ENCODE results near the gene KATNB1. TPM values are rescaled to one million over a fixed set of nuclear protein-coding genes. Genes with fewer than 3 reads are reported as not detected.

KATNB1 gene
- total and polyA plus RNA-seq, 2 of the 8 experiments (the other 6 are each of a cell fraction or from before 2014, with no cell fraction given): 50.2 to 60.4 TPM

DNA sequence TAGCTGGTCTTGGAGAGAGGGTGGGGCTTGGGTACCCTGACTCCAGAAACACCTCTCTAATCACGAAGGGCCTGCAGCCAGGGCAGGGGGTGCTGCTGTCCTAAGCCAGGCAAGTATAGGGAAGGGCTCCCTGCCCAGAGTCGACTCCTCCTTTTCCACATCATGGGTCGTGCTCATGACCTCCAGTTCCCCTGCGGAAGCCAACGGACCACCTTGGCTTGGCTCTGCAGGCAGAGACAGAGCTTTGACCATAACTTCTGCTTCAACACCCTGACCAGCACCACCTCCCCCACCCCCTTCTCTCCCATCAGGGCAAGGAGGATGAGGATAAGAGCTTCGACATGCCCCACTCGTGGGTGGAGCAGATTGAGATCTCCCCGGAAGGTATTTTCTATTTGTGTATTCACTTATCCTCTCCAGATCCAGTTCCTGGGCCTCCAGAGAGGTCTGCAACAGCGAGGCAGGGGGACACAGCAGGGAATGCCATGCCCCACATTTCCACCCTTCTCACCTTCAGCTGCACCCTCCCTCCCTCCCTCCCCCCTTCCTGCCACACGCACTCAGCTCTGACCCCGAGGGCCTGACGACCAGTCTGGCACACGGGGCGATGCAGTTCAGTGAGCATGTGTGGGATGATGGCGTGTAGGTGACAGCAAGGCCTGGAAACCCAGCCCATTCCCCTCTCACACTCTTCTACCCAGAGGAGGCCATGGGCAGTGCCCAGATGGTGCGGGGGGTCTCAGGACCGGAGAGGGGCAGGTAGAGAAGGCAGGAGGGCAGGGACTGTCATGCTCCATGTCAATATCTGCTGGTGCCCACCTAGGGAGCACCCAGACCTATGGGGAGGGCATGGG, 14.0 kb upstream of the KATNB1 start:
- no peaks in the 10 kb centered on the region for H3K79me1 ChIP-seq (ENCODE audit: low read depth, low read length)
- no peak overlapping the region for H3K27ac ChIP-seq (ENCODE audit: low read depth, low read length)
- DNase-seq (ENCODE audit: low read depth in 1 of 2, low spot score in 2 of 2): no peak
- POLR2A ChIA-PET (ENCODE audit: partially characterized antibody): interaction anchor here (0.9 kb wide), 1 partner anchor 14 kb away, joined by 4 read pairs; no protein-coding TSS in a partner anchor
- CTCF ChIA-PET (ENCODE audit: partially characterized antibody): interaction anchor here (1.0 to 1.9 kb wide), 7 partner anchors 10 to 145 kb away, joined by 3 to 10 read pairs (median 4); no protein-coding TSS in a partner anchor
- no peak overlapping the region for H3K9ac ChIP-seq (replicated peaks in 1 of 4; ENCODE audit: extremely low read depth in 1 of 4, low read depth in 3 of 4, low read length in 3 of 4)
- H4K5ac ChIP-seq (ENCODE audit: insufficient read length, low read depth, low read length): no peak overlapping the region
- 86% methylated on average over 13 of the region's 17 CpGs; no CpG with 5 or more reads in 1 of the 2 experiments for WGBS, 2 experiments (ENCODE audit: extremely low coverage in 1 of 2, insufficient coverage in 1 of 2, insufficient read length in 1 of 2, insufficient replicate concordance in 2 of 2, low coverage in 1 of 2, low lambda C conversion rate in 2 of 2, missing lambda C conversion rate in 1 of 2)
- H3K36me3 ChIP-seq (ENCODE audit: control insufficient read depth in 2 of 4, insufficient read depth in 4 of 4, low read length in 3 of 4): no peaks in the 10 kb centered on the region
- no peak overlapping the region for H4K91ac ChIP-seq (replicated peaks; ENCODE audit: insufficient read length, low read length)
- no peak overlapping the region for H3K4me3 ChIP-seq (ENCODE audit: extremely low read depth in 1 of 4, insufficient read depth in 2 of 4, low read depth in 3 of 4, low read length in 4 of 4)
- H3K14ac ChIP-seq (ENCODE audit: insufficient read length): no peak overlapping the region
- no peak overlapping the region for H2BK12ac ChIP-seq (ENCODE audit: low read depth, low read length)
- FAIRE-seq: no peak
- no peaks in the 10 kb centered on the region for H3K79me2 ChIP-seq (ENCODE audit: control insufficient read depth in 1 of 2, insufficient read depth in 2 of 2, low read length in 2 of 2)
- no peak overlapping the region for H2AK5ac ChIP-seq (ENCODE audit: low read depth, low read length)
- no peak overlapping the region; the same call in 1 of the 2 replicates for H4K8ac ChIP-seq (ENCODE audit: extremely low read depth, insufficient read depth, low read length)
- no peak overlapping the region for H3K56ac ChIP-seq (replicated peaks; ENCODE audit: insufficient read length, low read depth, low read length)
- H3K23ac ChIP-seq (ENCODE audit: insufficient read length): no peak overlapping the region
- no peak overlapping the region for H3K4me2 ChIP-seq (ENCODE audit: insufficient read depth in 1 of 2, low read depth in 2 of 2, low read length in 2 of 2)
- H3K4me1 ChIP-seq (replicated peaks in 1 of 4; ENCODE audit: control insufficient read depth in 3 of 4, insufficient read depth in 4 of 4, low read length in 3 of 4): no peaks in the 10 kb centered on the region
- no peak overlapping the region; the same call in 1 of the 2 replicates for H2BK5ac ChIP-seq (ENCODE audit: low read depth, low read length)
- H3K27me3 ChIP-seq (replicated peaks in 1 of 4; ENCODE audit: control insufficient read depth in 3 of 4, extremely low read depth in 1 of 4, insufficient read depth in 3 of 4, low read length in 3 of 4): no peaks in the 10 kb centered on the region; a peak in 1 of 7 replicates
- H3K9me3 ChIP-seq (ENCODE audit: insufficient read depth in 2 of 2, low read depth in 1 of 2, low read length in 1 of 2): no peaks in the 10 kb centered on the region
- no peaks in the 10 kb centered on the region for H4K20me1 ChIP-seq (replicated peaks in 1 of 2; ENCODE audit: control insufficient read depth in 1 of 2, insufficient read depth in 2 of 2, low read length in 2 of 2)
- H2AFZ ChIP-seq (ENCODE audit: low read length): no peak overlapping the region
- no peak overlapping the region for H3K4ac ChIP-seq (replicated peaks; ENCODE audit: insufficient read length, low read depth, low read length)
- no peak overlapping the region for H2BK15ac ChIP-seq (ENCODE audit: low read length)
- H2BK20ac ChIP-seq (ENCODE audit: low read length): no peak overlapping the region
- no peak overlapping the region for H2BK120ac ChIP-seq (replicated peaks; ENCODE audit: low read depth, low read length)
- no peak overlapping the region for H3K18ac ChIP-seq (ENCODE audit: extremely low read depth, low read length)
- H3K23me2 ChIP-seq (ENCODE audit: low read depth, low read length): no peaks in the 10 kb centered on the region
- TF ChIP-seq BACH1 (IDR thresholded peaks at IDR 0.05; ENCODE audit: low read length) (no peak), CBX5 (IDR thresholded peaks at IDR 0.05; ENCODE audit: low read depth, low read length) (no peak), EP300 (IDR thresholded peaks at IDR 0.05; ENCODE audit: borderline replicate concordance in 1 of 2, low read depth in 2 of 2, low read length in 2 of 2) (no peak), SIN3A (conservative IDR thresholded peaks at IDR 0.05 in 1 of 2, IDR thresholded peaks at IDR 0.05 in 1 of 2; ENCODE audit: low read depth in 1 of 2, low read length in 2 of 2) (no peak), EZH2 (IDR thresholded peaks at IDR 0.05; ENCODE audit: low read depth, low read length, severe bottlenecking) (no peak), KDM1A (IDR thresholded peaks at IDR 0.05; ENCODE audit: borderline replicate concordance, low read length) (no peak), RNF2 (IDR thresholded peaks at IDR 0.05; ENCODE audit: borderline replicate concordance, low read depth, low read length, missing control alignments, poor library complexity, severe bottlenecking) (no peak), HDAC6 (IDR thresholded peaks at IDR 0.05; ENCODE audit: low read depth, low read length) (no peak), POU5F1 (IDR thresholded peaks at IDR 0.05; ENCODE audit: low read depth, low read length) (no peak), RFX5 (IDR thresholded peaks at IDR 0.05; ENCODE audit: borderline replicate concordance, low read depth, low read length) (no peak), SRF (IDR thresholded peaks at IDR 0.05; ENCODE audit: low read depth, low read length) (no peak)

Measured in H1 (cell line).